KMS-11 (cell line): ENCODE measurements around the gene ZFTA.
"Not testable (repeated sequence)": the region's sequence is repeated elsewhere in the genome, so short reads cannot be mapped to it uniquely, and the experiment has no call there.

Source experiments
- H2AFZ ChIP-seq: fragments of 200-600 bp; sonication (generic); 2 replicates; pipeline ENCODE4 v1.6.1; 2016; ENCODE audit warnings: antibody characterized with exemption, mixed run types, low read depth
- H3K27ac ChIP-seq: fragments of 200-600 bp; sonication (generic); 2 replicates; pipeline ENCODE4 v1.6.1; 2016; ENCODE audit warnings: mild to moderate bottlenecking, mixed run types
- H3K27me3 ChIP-seq: fragments of 200-600 bp; sonication (generic); 2 replicates; pipeline ENCODE4 v1.6.1; 2017; ENCODE audit warnings: mild to moderate bottlenecking, low read depth, mixed run types, moderate library complexity; ENCODE audit not compliant: insufficient read depth
- H3K36me3 ChIP-seq: fragments of 200-600 bp; sonication (generic); 2 replicates; pipeline ENCODE4 v1.6.1; 2017; ENCODE audit warnings: mild to moderate bottlenecking, mixed run types; ENCODE audit not compliant: insufficient read depth
- H3K4me1 ChIP-seq: fragments of 200-600 bp; sonication (generic); 2 replicates; pipeline ENCODE4 v1.6.1; 2016; ENCODE audit warnings: mild to moderate bottlenecking, low read depth, mixed run types; ENCODE audit not compliant: poor library complexity, severe bottlenecking
- H3K4me2 ChIP-seq: fragments of 200-600 bp; sonication (generic); 2 replicates; pipeline ENCODE4 v1.7.0; 2016; ENCODE audit warnings: mild to moderate bottlenecking, mixed run types
- H3K4me3 ChIP-seq: fragments of 200-600 bp; sonication (generic); IDR thresholded peaks from 2 replicates; pipeline ENCODE4 v1.6.1; 2017; ENCODE audit warnings: low read depth, low read length, mixed read lengths; ENCODE audit not compliant: insufficient read depth
- H3K79me2 ChIP-seq: fragments of 200-600 bp; sonication (generic); 2 replicates; pipeline ENCODE4 v1.6.1; 2016; ENCODE audit warnings: low read depth, mixed run types; ENCODE audit not compliant: insufficient read depth
- H3K9ac ChIP-seq: fragments of 200-600 bp; sonication (generic); 2 replicates; pipeline ENCODE4 v1.6.1; 2016; ENCODE audit warnings: mild to moderate bottlenecking, mixed run types
- H4K20me1 ChIP-seq: fragments of 200-600 bp; sonication (generic); 2 replicates; pipeline ENCODE4 v1.6.1; 2016; ENCODE audit warnings: mild to moderate bottlenecking, mixed run types; ENCODE audit not compliant: insufficient read depth
- CTCF ChIP-seq: fragments of 200-600 bp; sonication (generic); conservative IDR thresholded peaks from 2 replicates; pipeline ENCODE4 v1.6.1; 2017; ENCODE audit warnings: low read depth, mild to moderate bottlenecking, antibody characterized with exemption, low read length, moderate library complexity, mixed read lengths

ZFTA gene

GRCh38 chr11:63783925-63784592 is 15.5 kb upstream of the ZFTA start:
- Histone ChIP-seq H3K4me3 (no peak overlapping the region), H3K36me3 (no peaks in the 10 kb centered on the region), H3K9ac (no peak overlapping the region), H3K4me1 (no peaks in the 10 kb centered on the region), H3K4me2 (no peak overlapping the region), H2AFZ (no peak overlapping the region), H4K20me1 (no peaks in the 10 kb centered on the region), H3K27me3 (no peaks in the 10 kb centered on the region), H3K79me2 (no peaks in the 10 kb centered on the region), H3K27ac (no peak overlapping the region)
- no peak for TF ChIP-seq CTCF

GRCh38 chr11:63782749-63783148 is 14.2 kb upstream of the ZFTA start:
- no peaks in the 10 kb centered on the region for H3K36me3 ChIP-seq
- TF ChIP-seq CTCF: no peak
- H3K4me3 ChIP-seq: no peak overlapping the region
- H3K9ac ChIP-seq: no peak overlapping the region
- no peaks in the 10 kb centered on the region for H3K4me1 ChIP-seq
- no peaks in the 10 kb centered on the region for H3K79me2 ChIP-seq
- H3K4me2 ChIP-seq: no peak overlapping the region
- no peaks in the 10 kb centered on the region for H4K20me1 ChIP-seq
- no peak overlapping the region for H3K27ac ChIP-seq
- H2AFZ ChIP-seq: no peak overlapping the region
- H3K27me3 ChIP-seq: no peaks in the 10 kb centered on the region

DNA sequence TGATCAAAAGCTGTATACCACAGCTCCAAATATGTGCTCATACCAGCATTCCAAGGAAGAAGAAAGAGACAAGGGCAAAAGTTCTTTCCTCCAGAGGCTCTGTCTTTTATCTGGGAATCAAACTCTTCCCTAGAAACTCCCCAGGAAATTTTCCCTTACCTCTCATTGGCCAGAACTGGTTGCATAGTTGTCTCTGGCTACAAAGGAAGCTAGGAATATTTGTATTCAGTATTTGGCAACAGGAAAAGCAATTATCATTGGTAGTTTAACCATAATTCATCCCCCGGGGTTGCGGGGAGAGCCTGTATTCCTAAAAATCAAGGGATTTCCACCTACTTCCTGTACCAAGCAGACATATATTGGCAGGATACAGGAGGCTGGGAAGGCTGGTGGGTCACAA is 10.5 kb upstream of the ZFTA start:
- Histone ChIP-seq H3K4me1 (no peaks in the 10 kb centered on the region), H3K9ac (no peak overlapping the region), H3K27me3 (no peaks in the 10 kb centered on the region), H3K27ac (no peak overlapping the region), H2AFZ (no peak overlapping the region), H3K36me3 (no peaks in the 10 kb centered on the region), H3K4me2 (no peak overlapping the region), H4K20me1 (no peaks in the 10 kb centered on the region), H3K4me3 (no peak overlapping the region), H3K79me2 (no peaks in the 10 kb centered on the region)
- TF ChIP-seq CTCF: no peak

DNA sequence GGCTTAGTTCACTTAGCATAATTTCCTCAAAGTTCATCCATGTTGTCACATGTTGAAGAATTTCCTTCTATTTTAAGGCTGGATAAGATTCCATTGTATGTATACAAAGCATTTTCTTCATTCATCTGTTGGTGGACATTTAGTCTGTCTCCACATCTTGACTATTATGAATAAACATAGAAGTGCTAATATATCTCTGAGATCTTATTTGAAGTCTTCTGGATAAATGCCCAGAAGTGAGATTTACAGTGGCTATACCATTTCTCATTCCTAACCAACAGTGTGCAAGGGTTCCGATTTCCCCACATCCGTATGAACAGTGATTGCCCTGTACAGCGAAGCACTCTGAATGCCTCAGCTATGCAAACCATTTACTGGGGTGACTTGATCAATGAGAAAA is 6.6 kb upstream of the ZFTA start:
- Histone ChIP-seq H2AFZ (no peak overlapping the region), H3K4me3 (no peak overlapping the region), H3K27ac (no peak overlapping the region), H3K4me2 (no peak overlapping the region), H4K20me1 (no peaks in the 10 kb centered on the region), H3K4me1 (no peaks in the 10 kb centered on the region), H3K27me3 (no peaks in the 10 kb centered on the region; the same call in 1 of the 2 replicates), H3K79me2 (no peaks in the 10 kb centered on the region), H3K36me3 (no peaks in the 10 kb centered on the region), H3K9ac (no peak overlapping the region)
- no peak for TF ChIP-seq CTCF

DNA sequence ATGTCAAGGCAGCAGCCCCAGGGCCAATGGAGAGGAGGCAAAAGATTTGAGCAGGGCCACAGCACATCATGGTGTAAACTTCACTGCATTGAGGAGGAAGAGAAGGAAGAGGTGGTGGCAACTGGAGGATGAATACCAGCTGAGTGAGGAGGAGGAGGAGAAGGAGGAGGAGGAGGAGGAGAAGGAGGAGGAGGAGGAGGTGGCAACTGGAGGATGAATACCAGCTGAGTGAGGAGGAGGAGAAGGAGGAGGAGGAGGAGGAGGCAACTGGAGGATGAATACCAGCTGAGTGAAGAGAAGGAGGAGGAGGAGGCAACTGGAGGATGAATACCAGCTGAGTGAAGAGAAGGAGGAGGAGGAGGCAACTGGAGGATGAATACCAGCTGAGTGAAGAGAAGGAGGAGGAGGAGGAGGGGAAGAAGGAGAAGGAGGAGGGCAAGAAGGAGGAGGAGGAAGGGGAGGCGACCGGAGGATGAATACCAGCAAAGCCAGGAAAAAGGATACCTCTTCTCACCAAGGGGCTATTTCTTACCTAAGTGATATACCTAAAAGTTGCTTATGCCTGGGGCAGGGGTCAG is 3.3 kb upstream of the ZFTA start:
- H3K4me3 ChIP-seq, H4K20me1 ChIP-seq, H3K4me1 ChIP-seq, H3K79me2 ChIP-seq, H2AFZ ChIP-seq, H3K9ac ChIP-seq, H3K36me3 ChIP-seq, H3K27me3 ChIP-seq, H3K27ac ChIP-seq, H3K4me2 ChIP-seq: not testable (repeated sequence)
